ENCODE data around the gene SLC44A2.

Gene SLC44A2

GRCh38 chr19:10618846-10619245, 6.5 kb upstream of the SLC44A2 start:
- TF ChIP-seq TAF1 (IDR thresholded peaks at IDR 0.05; ENCODE audit: borderline replicate concordance, low read depth, low read length) (no peak), POLR2A (IDR thresholded peaks at IDR 0.05; ENCODE audit: low read depth, low read length) (no peak), POLR2AphosphoS5 (IDR thresholded peaks at IDR 0.05; ENCODE audit: low read depth, low read length) (no peak)
- FAIRE-seq (no peak), DNase-seq (ENCODE audit: insufficient read length) (no peak)

- DNase-seq (ENCODE audit: insufficient read length) (no peak), FAIRE-seq (no peak)
- TF ChIP-seq POLR2AphosphoS5 (IDR thresholded peaks at IDR 0.05; ENCODE audit: low read depth, low read length) (no peak), POLR2A (IDR thresholded peaks at IDR 0.05; ENCODE audit: low read depth, low read length) (no peak), TAF1 (IDR thresholded peaks at IDR 0.05; ENCODE audit: borderline replicate concordance, low read depth, low read length) (no peak)
These were observed 4.6 kb upstream of the SLC44A2 start for GRCh38 chr19:10620786-10621185.

- DNase-seq (ENCODE audit: insufficient read length) (no peak), FAIRE-seq (no peak)
- TF ChIP-seq TAF1 (IDR thresholded peaks at IDR 0.05; ENCODE audit: borderline replicate concordance, low read depth, low read length) (no peak), POLR2AphosphoS5 (IDR thresholded peaks at IDR 0.05; ENCODE audit: low read depth, low read length) (no peak), POLR2A (IDR thresholded peaks at IDR 0.05; ENCODE audit: low read depth, low read length) (no peak)
These were observed 3.4 kb upstream of the SLC44A2 start for GRCh38 chr19:10621966-10622365.

GRCh38 chr19:10624585-10624984, 768 bp upstream of the SLC44A2 start:
- DNase-seq (ENCODE audit: insufficient read length) (no peak), FAIRE-seq (no peak)
- TF ChIP-seq POLR2AphosphoS5 (IDR thresholded peaks at IDR 0.05; ENCODE audit: low read depth, low read length) (no peak), POLR2A (IDR thresholded peaks at IDR 0.05; ENCODE audit: low read depth, low read length) (no peak), TAF1 (IDR thresholded peaks at IDR 0.05; ENCODE audit: borderline replicate concordance, low read depth, low read length) (no peak)

GRCh38 chr19:10625762-10626138, 397 bp downstream of the SLC44A2 start:
- TF ChIP-seq POLR2A (IDR thresholded peaks at IDR 0.05; ENCODE audit: low read depth, low read length) (no peak), POLR2AphosphoS5 (IDR thresholded peaks at IDR 0.05; ENCODE audit: low read depth, low read length) (no peak), TAF1 (IDR thresholded peaks at IDR 0.05; ENCODE audit: borderline replicate concordance, low read depth, low read length) (no peak)
- DNase-seq (ENCODE audit: insufficient read length) (no peak), FAIRE-seq (no peak)

- FAIRE-seq (no peak), DNase-seq (ENCODE audit: insufficient read length) (no peak)
- TF ChIP-seq POLR2A (IDR thresholded peaks at IDR 0.05; ENCODE audit: low read depth, low read length) (no peak), POLR2AphosphoS5 (IDR thresholded peaks at IDR 0.05; ENCODE audit: low read depth, low read length) (no peak), TAF1 (IDR thresholded peaks at IDR 0.05; ENCODE audit: borderline replicate concordance, low read depth, low read length) (no peak)
These were observed 6.5 kb downstream of the SLC44A2 start for GRCh38 chr19:10631874-10632273.

GRCh38 chr19:10634430-10634829, 9.1 kb downstream of the SLC44A2 start:
- TF ChIP-seq POLR2A (IDR thresholded peaks at IDR 0.05; ENCODE audit: low read depth, low read length) (no peak), TAF1 (IDR thresholded peaks at IDR 0.05; ENCODE audit: borderline replicate concordance, low read depth, low read length) (no peak), POLR2AphosphoS5 (IDR thresholded peaks at IDR 0.05; ENCODE audit: low read depth, low read length) (no peak)
- DNase-seq (ENCODE audit: insufficient read length): no peak
- FAIRE-seq: no peak

- FAIRE-seq: no peak
These were observed 9.6 kb downstream of the SLC44A2 start for GRCh38 chr19:10634963-10635362.

GRCh38 chr19:10636304-10636972, 11.1 kb downstream of the SLC44A2 start:
- no peak for DNase-seq (ENCODE audit: insufficient read length)

More at GRCh38 chr19:10634963-10635362, 9.6 kb downstream of the SLC44A2 start:
- no peak for DNase-seq (ENCODE audit: insufficient read length)
- no peak for TF ChIP-seq POLR2AphosphoS5 (IDR thresholded peaks at IDR 0.05; ENCODE audit: low read depth, low read length)
- TF ChIP-seq TAF1 (IDR thresholded peaks at IDR 0.05; ENCODE audit: borderline replicate concordance, low read depth, low read length): no peak
- TF ChIP-seq POLR2A (IDR thresholded peaks at IDR 0.05; ENCODE audit: low read depth, low read length): no peak

GRCh38 chr19:10637894-10638293, 12.5 kb downstream of the SLC44A2 start:
- TF ChIP-seq POLR2AphosphoS5 (IDR thresholded peaks at IDR 0.05; ENCODE audit: low read depth, low read length) (no peak), POLR2A (IDR thresholded peaks at IDR 0.05; ENCODE audit: low read depth, low read length) (no peak), TAF1 (IDR thresholded peaks at IDR 0.05; ENCODE audit: borderline replicate concordance, low read depth, low read length) (no peak)
- FAIRE-seq: no peak
- no peak for DNase-seq (ENCODE audit: insufficient read length)

More at GRCh38 chr19:10636304-10636972, 11.1 kb downstream of the SLC44A2 start:
- TF ChIP-seq TAF1 (IDR thresholded peaks at IDR 0.05; ENCODE audit: borderline replicate concordance, low read depth, low read length) (no peak), POLR2AphosphoS5 (IDR thresholded peaks at IDR 0.05; ENCODE audit: low read depth, low read length) (no peak), POLR2A (IDR thresholded peaks at IDR 0.05; ENCODE audit: low read depth, low read length) (no peak)
- no peak for FAIRE-seq

GRCh38 chr19:10639836-10640235, 14.5 kb downstream of the SLC44A2 start:
- DNase-seq (ENCODE audit: insufficient read length) (no peak), FAIRE-seq (no peak)
- TF ChIP-seq POLR2AphosphoS5 (IDR thresholded peaks at IDR 0.05; ENCODE audit: low read depth, low read length): no peak
- no peak for TF ChIP-seq TAF1 (IDR thresholded peaks at IDR 0.05; ENCODE audit: borderline replicate concordance, low read depth, low read length)
- no peak for TF ChIP-seq POLR2A (IDR thresholded peaks at IDR 0.05; ENCODE audit: low read depth, low read length)

GRCh38 chr19:10640361-10640760, 15.0 kb downstream of the SLC44A2 start:
- FAIRE-seq (no peak), DNase-seq (ENCODE audit: insufficient read length) (no peak)
- TF ChIP-seq POLR2AphosphoS5 (IDR thresholded peaks at IDR 0.05; ENCODE audit: low read depth, low read length): no peak
- TF ChIP-seq POLR2A (IDR thresholded peaks at IDR 0.05; ENCODE audit: low read depth, low read length): no peak
- TF ChIP-seq TAF1 (IDR thresholded peaks at IDR 0.05; ENCODE audit: borderline replicate concordance, low read depth, low read length): no peak
